H1 (cell line): Measurements from ENCODE around the gene ATG7. TPM values are rescaled to one million over a fixed set of nuclear protein-coding genes. Genes with fewer than 3 reads are reported as not detected.

ENCODE experiments used
- ASH2L ChIP-seq: fragments of 200-600, 300-600 bp; sonication (generic); IDR thresholded peaks from one replicate; pipeline ENCODE4 v1.7.1; 2017; ENCODE audit warnings: low read length
- BACH1 ChIP-seq: IDR thresholded peaks from 2 replicates; pipeline ENCODE4 v1.6.1; 2012; ENCODE audit warnings: low read length, improper control_type of control experiment
- CHD2 ChIP-seq: IDR thresholded peaks from 2 replicates; pipeline ENCODE4 v1.6.1; 2012; ENCODE audit warnings: low read length, improper control_type of control experiment
- RAD21 ChIP-seq, 2 experiments: IDR thresholded peaks in 1 of 2; conservative IDR thresholded peaks in 1 of 2; 2 replicates each; pipeline ENCODE4 v1.6.1; 2011; ENCODE audit warnings: low read depth in 2 of 2, low read length in 2 of 2, improper control_type of control experiment in 1 of 2, inconsistent platforms in 1 of 2, mild to moderate bottlenecking in 1 of 2, moderate library complexity in 1 of 2
- SAP30 ChIP-seq: fragments of 300-600 bp; sonication (generic); IDR thresholded peaks from 2 replicates; pipeline ENCODE4 v1.7.1; 2012; ENCODE audit warnings: low read length, moderate library complexity, mild to moderate bottlenecking, inconsistent platforms; ENCODE audit not compliant: insufficient read depth, insufficient replicate concordance
- SIN3A ChIP-seq, 2 experiments: IDR thresholded peaks in 1 of 2; conservative IDR thresholded peaks in 1 of 2; 2 replicates each; pipeline ENCODE4 v1.6.1; 2011 to 2012; ENCODE audit warnings: low read length in 2 of 2, improper control_type of control experiment in 1 of 2, low read depth in 1 of 2, mild to moderate bottlenecking in 1 of 2
- SP2 ChIP-seq: IDR thresholded peaks from 2 replicates; pipeline ENCODE4 v1.6.1; 2012; ENCODE audit warnings: mild to moderate bottlenecking, low read length, inconsistent platforms
- ZNF274 ChIP-seq: IDR thresholded peaks from 2 replicates; pipeline ENCODE4 v1.7.0; 2012; ENCODE audit warnings: low read length, borderline replicate concordance; ENCODE audit errors: extremely low read depth
- polyA plus RNA-seq, 7 experiments: library from polyadenylated mRNA; depleted of rRNA in 3 of 7; stranded (reverse) in 5 of 7; unstranded in 2 of 7; fragments of >200 nt in 5 of 7; fragments of 200-250 nt in 2 of 7; gene quantifications; 1 replicate in 5 of 7; 2 replicates in 1 of 7; 4 replicates in 1 of 7; pipeline versions ENCODE4 v1.2.1 to v1.2.3, GENCODE V29; 2011 to 2013; ENCODE audit warnings: missing spikeins in 2 of 7, mixed read lengths in 2 of 7
- total RNA-seq: library from RNA; stranded (reverse); fragmentation: NEBNext Ultra II Directional; extraction: Animal tissue kit (Norgen Biotek cat#: 25700); gene quantifications from 2 replicates; pipeline ENCODE4 v1.2.1, GENCODE V29; 2021
- TF ChIP-seq, protein P1 (sequence below): fragments of 300-600 bp; sonication (generic); IDR thresholded peaks from 2 replicates; pipeline ENCODE4 v1.7.1; 2012; ENCODE audit warnings: low read length, moderate library complexity, mild to moderate bottlenecking, inconsistent platforms; ENCODE audit not compliant: insufficient replicate concordance

ATG7 gene
- total and polyA plus RNA-seq, 2 of the 8 experiments (the other 6 are each of a cell fraction or from before 2014, with no cell fraction given): 15.0 to 19.1 TPM

DNA sequence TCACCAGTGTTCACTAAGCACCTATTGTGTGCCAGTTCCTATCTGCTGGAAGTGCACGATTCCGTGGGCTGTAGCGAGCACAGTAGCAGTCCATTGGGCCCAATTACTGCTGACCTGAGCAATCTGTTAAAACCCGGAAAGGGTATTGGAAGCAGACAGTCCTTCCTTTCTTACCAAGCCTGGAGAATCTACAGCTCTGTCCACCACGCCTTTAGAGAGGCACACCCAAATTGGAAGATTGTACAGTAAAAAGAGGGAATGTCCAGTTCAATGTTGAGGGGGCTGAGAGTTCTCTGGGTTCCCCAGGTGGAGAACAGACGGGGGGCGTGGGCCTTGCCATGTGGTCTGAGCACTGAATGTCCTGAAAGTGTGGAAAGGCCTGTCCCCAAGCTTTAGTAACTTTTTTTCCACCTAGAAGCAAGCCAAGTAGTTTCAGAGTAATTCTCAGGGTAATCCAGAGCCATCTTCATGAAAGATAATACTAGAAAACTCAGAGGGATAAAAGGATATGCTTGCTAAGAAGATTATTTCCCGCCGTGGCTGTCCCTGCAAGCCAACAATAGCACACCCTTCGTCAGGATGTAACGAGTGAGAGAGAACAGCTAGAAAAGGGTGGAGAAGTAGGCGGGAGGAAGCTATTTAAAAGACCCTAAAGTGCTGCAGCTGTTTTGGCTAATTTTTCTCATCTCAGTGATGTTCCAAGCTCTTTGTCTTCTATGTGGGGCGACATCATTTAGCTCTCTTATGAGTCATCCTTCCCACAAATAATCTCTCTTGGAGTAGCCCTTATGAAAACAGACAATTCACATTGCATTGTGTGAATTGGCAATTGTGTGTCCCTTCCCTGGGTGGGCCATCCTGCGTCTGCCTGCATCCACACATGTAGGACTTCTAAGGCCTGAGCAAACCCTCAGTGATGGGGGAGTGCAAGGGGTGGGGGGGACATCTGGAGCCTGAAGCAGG is 181.0 kb downstream of the ATG7 start (continued):
- TF ChIP-seq, protein P1, sequence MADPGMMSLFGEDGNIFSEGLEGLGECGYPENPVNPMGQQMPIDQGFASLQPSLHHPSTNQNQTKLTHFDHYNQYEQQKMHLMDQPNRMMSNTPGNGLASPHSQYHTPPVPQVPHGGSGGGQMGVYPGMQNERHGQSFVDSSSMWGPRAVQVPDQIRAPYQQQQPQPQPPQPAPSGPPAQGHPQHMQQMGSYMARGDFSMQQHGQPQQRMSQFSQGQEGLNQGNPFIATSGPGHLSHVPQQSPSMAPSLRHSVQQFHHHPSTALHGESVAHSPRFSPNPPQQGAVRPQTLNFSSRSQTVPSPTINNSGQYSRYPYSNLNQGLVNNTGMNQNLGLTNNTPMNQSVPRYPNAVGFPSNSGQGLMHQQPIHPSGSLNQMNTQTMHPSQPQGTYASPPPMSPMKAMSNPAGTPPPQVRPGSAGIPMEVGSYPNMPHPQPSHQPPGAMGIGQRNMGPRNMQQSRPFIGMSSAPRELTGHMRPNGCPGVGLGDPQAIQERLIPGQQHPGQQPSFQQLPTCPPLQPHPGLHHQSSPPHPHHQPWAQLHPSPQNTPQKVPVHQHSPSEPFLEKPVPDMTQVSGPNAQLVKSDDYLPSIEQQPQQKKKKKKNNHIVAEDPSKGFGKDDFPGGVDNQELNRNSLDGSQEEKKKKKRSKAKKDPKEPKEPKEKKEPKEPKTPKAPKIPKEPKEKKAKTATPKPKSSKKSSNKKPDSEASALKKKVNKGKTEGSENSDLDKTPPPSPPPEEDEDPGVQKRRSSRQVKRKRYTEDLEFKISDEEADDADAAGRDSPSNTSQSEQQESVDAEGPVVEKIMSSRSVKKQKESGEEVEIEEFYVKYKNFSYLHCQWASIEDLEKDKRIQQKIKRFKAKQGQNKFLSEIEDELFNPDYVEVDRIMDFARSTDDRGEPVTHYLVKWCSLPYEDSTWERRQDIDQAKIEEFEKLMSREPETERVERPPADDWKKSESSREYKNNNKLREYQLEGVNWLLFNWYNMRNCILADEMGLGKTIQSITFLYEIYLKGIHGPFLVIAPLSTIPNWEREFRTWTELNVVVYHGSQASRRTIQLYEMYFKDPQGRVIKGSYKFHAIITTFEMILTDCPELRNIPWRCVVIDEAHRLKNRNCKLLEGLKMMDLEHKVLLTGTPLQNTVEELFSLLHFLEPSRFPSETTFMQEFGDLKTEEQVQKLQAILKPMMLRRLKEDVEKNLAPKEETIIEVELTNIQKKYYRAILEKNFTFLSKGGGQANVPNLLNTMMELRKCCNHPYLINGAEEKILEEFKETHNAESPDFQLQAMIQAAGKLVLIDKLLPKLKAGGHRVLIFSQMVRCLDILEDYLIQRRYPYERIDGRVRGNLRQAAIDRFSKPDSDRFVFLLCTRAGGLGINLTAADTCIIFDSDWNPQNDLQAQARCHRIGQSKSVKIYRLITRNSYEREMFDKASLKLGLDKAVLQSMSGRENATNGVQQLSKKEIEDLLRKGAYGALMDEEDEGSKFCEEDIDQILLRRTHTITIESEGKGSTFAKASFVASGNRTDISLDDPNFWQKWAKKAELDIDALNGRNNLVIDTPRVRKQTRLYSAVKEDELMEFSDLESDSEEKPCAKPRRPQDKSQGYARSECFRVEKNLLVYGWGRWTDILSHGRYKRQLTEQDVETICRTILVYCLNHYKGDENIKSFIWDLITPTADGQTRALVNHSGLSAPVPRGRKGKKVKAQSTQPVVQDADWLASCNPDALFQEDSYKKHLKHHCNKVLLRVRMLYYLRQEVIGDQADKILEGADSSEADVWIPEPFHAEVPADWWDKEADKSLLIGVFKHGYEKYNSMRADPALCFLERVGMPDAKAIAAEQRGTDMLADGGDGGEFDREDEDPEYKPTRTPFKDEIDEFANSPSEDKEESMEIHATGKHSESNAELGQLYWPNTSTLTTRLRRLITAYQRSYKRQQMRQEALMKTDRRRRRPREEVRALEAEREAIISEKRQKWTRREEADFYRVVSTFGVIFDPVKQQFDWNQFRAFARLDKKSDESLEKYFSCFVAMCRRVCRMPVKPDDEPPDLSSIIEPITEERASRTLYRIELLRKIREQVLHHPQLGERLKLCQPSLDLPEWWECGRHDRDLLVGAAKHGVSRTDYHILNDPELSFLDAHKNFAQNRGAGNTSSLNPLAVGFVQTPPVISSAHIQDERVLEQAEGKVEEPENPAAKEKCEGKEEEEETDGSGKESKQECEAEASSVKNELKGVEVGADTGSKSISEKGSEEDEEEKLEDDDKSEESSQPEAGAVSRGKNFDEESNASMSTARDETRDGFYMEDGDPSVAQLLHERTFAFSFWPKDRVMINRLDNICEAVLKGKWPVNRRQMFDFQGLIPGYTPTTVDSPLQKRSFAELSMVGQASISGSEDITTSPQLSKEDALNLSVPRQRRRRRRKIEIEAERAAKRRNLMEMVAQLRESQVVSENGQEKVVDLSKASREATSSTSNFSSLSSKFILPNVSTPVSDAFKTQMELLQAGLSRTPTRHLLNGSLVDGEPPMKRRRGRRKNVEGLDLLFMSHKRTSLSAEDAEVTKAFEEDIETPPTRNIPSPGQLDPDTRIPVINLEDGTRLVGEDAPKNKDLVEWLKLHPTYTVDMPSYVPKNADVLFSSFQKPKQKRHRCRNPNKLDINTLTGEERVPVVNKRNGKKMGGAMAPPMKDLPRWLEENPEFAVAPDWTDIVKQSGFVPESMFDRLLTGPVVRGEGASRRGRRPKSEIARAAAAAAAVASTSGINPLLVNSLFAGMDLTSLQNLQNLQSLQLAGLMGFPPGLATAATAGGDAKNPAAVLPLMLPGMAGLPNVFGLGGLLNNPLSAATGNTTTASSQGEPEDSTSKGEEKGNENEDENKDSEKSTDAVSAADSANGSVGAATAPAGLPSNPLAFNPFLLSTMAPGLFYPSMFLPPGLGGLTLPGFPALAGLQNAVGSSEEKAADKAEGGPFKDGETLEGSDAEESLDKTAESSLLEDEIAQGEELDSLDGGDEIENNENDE: no peak
- TF ChIP-seq BACH1 (no peak), SAP30 (no peak), CHD2 (no peak), ZNF274 (no peak), SIN3A (conservative IDR thresholded peaks at IDR 0.05 in 1 of 2, IDR thresholded peaks at IDR 0.05 in 1 of 2; ENCODE audit: low read depth in 1 of 2, low read length in 2 of 2) (no peak), SP2 (no peak), RAD21 (IDR thresholded peaks at IDR 0.05 in 1 of 2, conservative IDR thresholded peaks at IDR 0.05 in 1 of 2; ENCODE audit: low read depth in 2 of 2, low read length in 2 of 2) (no peak), ASH2L (no peak)
